ENCODE measurements around the gene GJA1. TPM values are rescaled to one million over a fixed set of nuclear protein-coding genes. Genes with fewer than 3 reads are reported as not detected.

The GJA1 gene
- polyA plus RNA-seq, 1 of the 3 experiments (the other 2 are of a cell fraction) = 23.5 TPM

- no peak for TF ChIP-seq GABPA (IDR thresholded peaks at IDR 0.05; ENCODE audit: low read depth)
Measured at GRCh38 chr6:121389419-121389818, 46.0 kb upstream of the GJA1 start (continued).

GRCh38 chr6:121393731-121394505 lies 41.5 kb upstream of the GJA1 start:
- Histone ChIP-seq H3K9ac (no peak overlapping the region), H2AFZ (ENCODE audit: low read depth) (no peak overlapping the region), H3F3A (replicated peaks; ENCODE audit: insufficient read depth) (no peaks in the 10 kb centered on the region), H4K20me1 (ENCODE audit: insufficient read depth) (no peaks in the 10 kb centered on the region), H3K4me1 (ENCODE audit: control insufficient read depth in 1 of 2, insufficient read depth in 2 of 2, low read depth in 1 of 2, low read length in 1 of 2) (no peaks in the 10 kb centered on the region), H3K36me3 (replicated peaks in 1 of 2; ENCODE audit: control insufficient read depth in 1 of 2, insufficient read depth in 2 of 2, low read length in 1 of 2) (no peaks in the 10 kb centered on the region), H3K27ac (ENCODE audit: low read depth in 2 of 2, low read length in 1 of 2) (no peak overlapping the region), H3K9me2 (no peaks in the 10 kb centered on the region; the same call in 1 of the 2 replicates), H3K9me3 (no peaks in the 10 kb centered on the region), H3K79me2 (ENCODE audit: insufficient read depth) (no peaks in the 10 kb centered on the region), H3K27me3 (ENCODE audit: insufficient read depth) (no peaks in the 10 kb centered on the region), H3K4me2 (no peak overlapping the region), H3K4me3 (ENCODE audit: low read depth in 2 of 2, low read length in 1 of 2) (no peak overlapping the region)
- ChIA-PET CTCF (no interaction called here), POLR2A (no interaction called here)
- 33% methylated on average over 1 of the region's 1 CpG for WGBS (ENCODE audit: low lambda C conversion rate)
- DNase-seq = no peak
- no peak for TF ChIP-seq TCF12 (IDR thresholded peaks at IDR 0.05)
- TF ChIP-seq FOXM1 (IDR thresholded peaks at IDR 0.05; ENCODE audit: low read depth) = no peak
- TF ChIP-seq SIN3A (IDR thresholded peaks at IDR 0.05; ENCODE audit: borderline replicate concordance, low read depth, low read length) = no peak

GRCh38 chr6:121395736-121396135 lies 39.7 kb upstream of the GJA1 start:
- Histone ChIP-seq H3K79me2 (ENCODE audit: insufficient read depth) (no peaks in the 10 kb centered on the region), H3K4me1 (ENCODE audit: control insufficient read depth in 1 of 2, insufficient read depth in 2 of 2, low read depth in 1 of 2, low read length in 1 of 2) (no peaks in the 10 kb centered on the region), H3K9me3 (no peaks in the 10 kb centered on the region), H3K27ac (ENCODE audit: low read depth in 2 of 2, low read length in 1 of 2) (no peak overlapping the region), H2AFZ (ENCODE audit: low read depth) (no peak overlapping the region), H3F3A (replicated peaks; ENCODE audit: insufficient read depth) (no peaks in the 10 kb centered on the region), H3K4me3 (ENCODE audit: low read depth in 2 of 2, low read length in 1 of 2) (no peak overlapping the region), H3K9me2 (no peaks in the 10 kb centered on the region; the same call in 1 of the 2 replicates), H3K27me3 (ENCODE audit: insufficient read depth) (no peaks in the 10 kb centered on the region), H3K9ac (no peak overlapping the region), H3K36me3 (replicated peaks in 1 of 2; ENCODE audit: control insufficient read depth in 1 of 2, insufficient read depth in 2 of 2, low read length in 1 of 2) (no peaks in the 10 kb centered on the region), H3K4me2 (no peak overlapping the region), H4K20me1 (ENCODE audit: insufficient read depth) (no peaks in the 10 kb centered on the region)
- CTCF ChIA-PET = no interaction called here
- 82% methylated on average over 4 of the region's 4 CpGs for WGBS (ENCODE audit: low lambda C conversion rate)
- POLR2A ChIA-PET = no interaction called here
- DNase-seq = no peak
- no peak for TF ChIP-seq USF1 (IDR thresholded peaks at IDR 0.05; ENCODE audit: borderline replicate concordance, low read depth)
- no peak for TF ChIP-seq FOXM1 (IDR thresholded peaks at IDR 0.05; ENCODE audit: low read depth)
- no peak for TF ChIP-seq ZBTB33 (IDR thresholded peaks at IDR 0.05; ENCODE audit: borderline replicate concordance, low read depth)
- TF ChIP-seq PBX3 (IDR thresholded peaks at IDR 0.05) = no peak
- no peak for TF ChIP-seq SMC3 (IDR thresholded peaks at IDR 0.05; ENCODE audit: low read depth, low read length)
- TF ChIP-seq MEF2A (IDR thresholded peaks at IDR 0.05; ENCODE audit: borderline replicate concordance, low read depth) = no peak
- no peak for TF ChIP-seq MAX (IDR thresholded peaks at IDR 0.05; ENCODE audit: low read depth)
- TF ChIP-seq FOXJ3 (CRISPR knock-in tag; IDR thresholded peaks at IDR 0.05) = no peak
- TF ChIP-seq RXRA (IDR thresholded peaks at IDR 0.05; ENCODE audit: borderline replicate concordance, low read depth) = no peak
- TF ChIP-seq GATA2 (CRISPR knock-in tag; IDR thresholded peaks at IDR 0.05) = no peak
- no peak for TF ChIP-seq TEAD4 (IDR thresholded peaks at IDR 0.05; ENCODE audit: borderline replicate concordance, insufficient read depth)
- no peak for TF ChIP-seq GABPA (IDR thresholded peaks at IDR 0.05; ENCODE audit: low read depth)
- no peak for TF ChIP-seq NFIC (IDR thresholded peaks at IDR 0.05; ENCODE audit: borderline replicate concordance)
- no peak for TF ChIP-seq CHD2 (IDR thresholded peaks at IDR 0.05; ENCODE audit: low read length, partially characterized antibody)
- TF ChIP-seq REST (IDR thresholded peaks at IDR 0.05; ENCODE audit: low read depth, low read length) = no peak
- TF ChIP-seq RCOR1 (IDR thresholded peaks at IDR 0.05; ENCODE audit: low read length) = no peak

All from SK-N-SH (cell line).